Upper lobe of right lung (tissue), 1 donor: ENCODE results near the gene KLF3. TPM values are rescaled to one million over a fixed set of nuclear protein-coding genes. Genes with fewer than 3 reads are reported as not detected.

Experiments
- ATAC-seq: fragments of 200-7000 bp; cut with Tn5 transposase; one replicate; pipeline ENCODE4 v1.9.1; 2020; ENCODE audit warnings: mild to moderate bottlenecking, moderate library complexity
- DNase-seq: peaks from one replicate; pipeline ENCODE4 v3.0.0-alpha.2; 2020
- H3K27ac ChIP-seq: fragments of 200-600 bp; one replicate; pipeline ENCODE4 v1.8.0; 2022
- H3K27me3 ChIP-seq: fragments of 200-600 bp; one replicate; pipeline ENCODE4 v1.8.0; 2022; ENCODE audit warnings: mild to moderate bottlenecking
- H3K36me3 ChIP-seq: fragments of 200-600 bp; one replicate; pipeline ENCODE4 v1.8.0; 2022
- H3K4me1 ChIP-seq: fragments of 200-600 bp; one replicate; pipeline ENCODE4 v1.8.0; 2022
- H3K4me3 ChIP-seq: fragments of 200-600 bp; one replicate; pipeline ENCODE4 v1.8.0; 2022; ENCODE audit warnings: mild to moderate bottlenecking
- H3K9me3 ChIP-seq: fragments of 200-600 bp; one replicate; pipeline ENCODE4 v1.8.0; 2022
- intact Hi-C: fragments of 100-400 bp; cut with DNase I; formaldehyde crosslinking; loops from one replicate; pipeline ENCODE4 v1.11.0; 2022
- total RNA-seq: library from RNA; stranded (reverse); fragmentation: NEBNext Ultra II Directional; extraction: Animal tissue kit (Norgen Biotek cat#: 25700); gene quantifications from one replicate; pipeline ENCODE4 v1.2.1, GENCODE V29; 2021
- TF ChIP-seq, protein P1 (sequence below): fragments of 200-600 bp; IDR thresholded peaks from one replicate; pipeline ENCODE4 v1.8.0; 2022; ENCODE audit warnings: antibody characterized with exemption
- donor health status: DM: no; HTN: yes; CAD: no; lungs with severe emphysema.

The KLF3 gene
- total RNA-seq, 1 donor from 2014 or later: 70.6 TPM

DNA sequence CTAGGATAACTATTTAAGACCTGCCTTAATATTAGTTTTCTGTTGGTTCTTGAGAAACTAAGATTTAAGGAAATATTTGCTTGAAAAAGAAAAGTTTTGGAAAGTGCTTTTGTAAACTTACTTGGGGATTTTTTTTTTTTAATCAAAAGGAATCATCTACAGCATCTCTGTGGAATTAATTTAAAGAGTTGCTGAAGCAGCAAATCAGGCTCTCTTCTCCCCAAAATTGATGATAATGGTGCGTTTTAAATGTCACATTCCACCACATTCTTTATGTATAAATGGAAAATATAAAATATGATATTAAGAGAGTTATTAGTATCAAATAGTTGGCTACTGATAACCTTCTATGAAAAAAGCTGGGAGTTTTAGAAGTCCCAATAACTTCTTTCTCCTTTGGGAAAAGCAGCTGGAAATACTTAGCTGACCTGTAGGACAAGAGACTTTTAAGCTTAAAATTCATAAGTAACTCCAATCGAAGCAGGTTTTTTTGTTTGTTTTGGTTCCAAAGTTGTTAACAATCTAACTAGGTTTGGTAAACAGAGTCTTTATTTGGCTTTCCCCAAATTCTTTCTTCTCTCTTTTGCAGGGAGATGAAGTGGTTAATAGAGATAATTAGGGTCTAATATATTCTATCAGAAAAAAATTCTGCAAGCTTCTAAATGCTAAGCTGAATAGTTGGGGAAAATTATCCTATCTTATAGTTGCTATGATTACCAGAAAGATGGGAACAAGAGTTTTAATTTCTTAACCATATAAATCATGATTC is 4.4 kb downstream of the KLF3 start:
- intact Hi-C loops: no loop called here
- Histone ChIP-seq H3K27ac (peak overlapping the region; percentile 98), H3K4me3 (peak overlapping the region; percentile 92), H3K4me1 (peaks cover 66% of the 10 kb centered on the region), H3K27me3 (no peaks in the 10 kb centered on the region), H3K9me3 (no peaks in the 10 kb centered on the region), H3K36me3 (no peaks in the 10 kb centered on the region)
- DNase-seq (no peak), ATAC-seq (no peak)
- TF ChIP-seq, protein P1, sequence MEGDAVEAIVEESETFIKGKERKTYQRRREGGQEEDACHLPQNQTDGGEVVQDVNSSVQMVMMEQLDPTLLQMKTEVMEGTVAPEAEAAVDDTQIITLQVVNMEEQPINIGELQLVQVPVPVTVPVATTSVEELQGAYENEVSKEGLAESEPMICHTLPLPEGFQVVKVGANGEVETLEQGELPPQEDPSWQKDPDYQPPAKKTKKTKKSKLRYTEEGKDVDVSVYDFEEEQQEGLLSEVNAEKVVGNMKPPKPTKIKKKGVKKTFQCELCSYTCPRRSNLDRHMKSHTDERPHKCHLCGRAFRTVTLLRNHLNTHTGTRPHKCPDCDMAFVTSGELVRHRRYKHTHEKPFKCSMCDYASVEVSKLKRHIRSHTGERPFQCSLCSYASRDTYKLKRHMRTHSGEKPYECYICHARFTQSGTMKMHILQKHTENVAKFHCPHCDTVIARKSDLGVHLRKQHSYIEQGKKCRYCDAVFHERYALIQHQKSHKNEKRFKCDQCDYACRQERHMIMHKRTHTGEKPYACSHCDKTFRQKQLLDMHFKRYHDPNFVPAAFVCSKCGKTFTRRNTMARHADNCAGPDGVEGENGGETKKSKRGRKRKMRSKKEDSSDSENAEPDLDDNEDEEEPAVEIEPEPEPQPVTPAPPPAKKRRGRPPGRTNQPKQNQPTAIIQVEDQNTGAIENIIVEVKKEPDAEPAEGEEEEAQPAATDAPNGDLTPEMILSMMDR: no peak

DNA sequence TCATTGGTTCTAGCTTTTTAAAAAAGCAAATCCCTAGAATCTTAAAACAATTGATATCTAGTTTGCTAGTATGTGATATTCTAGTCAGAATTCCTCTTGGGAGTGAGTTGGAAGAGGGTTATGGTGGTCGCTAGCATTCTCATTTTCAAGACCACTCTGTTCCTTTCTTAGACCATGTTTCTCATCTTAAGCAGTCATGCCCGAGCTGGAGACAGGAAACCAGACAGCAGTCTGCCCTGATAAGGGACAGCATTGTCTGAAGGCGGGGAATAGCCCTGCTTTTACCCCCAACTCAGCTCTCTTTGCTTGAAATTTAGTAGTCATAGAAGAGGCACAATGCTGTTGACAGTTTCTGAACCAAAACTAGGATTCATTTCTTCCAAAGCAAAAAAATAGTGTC is 5.2 kb downstream of the KLF3 start:
- H3K4me3 ChIP-seq: peak overlapping the region; percentile 5
- H3K4me1 ChIP-seq: peaks cover 74% of the 10 kb centered on the region
- TF ChIP-seq, protein P1: no peak
- peak overlapping the region; percentile 98 for H3K27ac ChIP-seq
- no peak for ATAC-seq
- intact Hi-C loops: no loop called here
- no peaks in the 10 kb centered on the region for H3K27me3 ChIP-seq
- DNase-seq: no peak
- H3K36me3 ChIP-seq: no peaks in the 10 kb centered on the region
- no peaks in the 10 kb centered on the region for H3K9me3 ChIP-seq

DNA sequence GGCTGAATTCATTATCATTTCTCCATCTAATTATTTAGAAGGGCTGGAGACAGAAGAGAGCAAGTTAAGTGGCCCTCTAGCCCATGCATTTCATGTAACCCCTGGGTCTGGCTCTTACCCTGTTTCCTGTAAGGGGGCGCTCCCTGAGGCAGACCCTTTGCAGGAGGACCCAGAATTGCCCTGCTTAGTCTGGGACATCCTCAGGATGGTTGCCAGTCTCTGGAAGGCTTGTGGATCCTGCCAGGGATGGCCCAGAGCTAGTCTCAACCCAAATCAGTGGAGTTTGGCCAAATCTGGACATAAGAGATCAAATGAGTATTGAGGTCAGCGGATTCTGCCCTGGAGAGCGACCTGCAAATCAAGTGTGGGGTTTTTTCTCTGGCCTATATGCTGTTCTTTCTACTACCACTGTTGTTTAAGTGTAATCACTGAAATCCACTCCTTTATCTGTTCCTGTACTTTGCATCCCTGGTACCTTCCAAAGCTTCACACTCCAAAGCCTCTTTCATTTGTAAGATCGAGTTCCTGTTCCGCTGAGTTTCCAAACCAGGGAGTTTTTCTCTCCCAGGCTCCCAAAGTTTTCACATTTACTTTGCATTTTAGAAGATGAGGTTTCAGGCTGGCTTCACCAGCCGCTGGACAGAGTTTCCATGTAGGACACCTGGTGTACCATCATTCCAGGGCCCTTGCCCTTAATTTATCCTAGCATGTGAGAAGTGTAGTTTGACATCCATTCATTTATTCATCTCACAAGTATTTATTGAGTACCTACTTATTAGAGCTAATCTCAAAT is 6.3 kb downstream of the KLF3 start:
- ATAC-seq: no peak
- intact Hi-C loops: no loop called here
- H3K4me3 ChIP-seq: peak overlapping the region; percentile 5

DNA sequence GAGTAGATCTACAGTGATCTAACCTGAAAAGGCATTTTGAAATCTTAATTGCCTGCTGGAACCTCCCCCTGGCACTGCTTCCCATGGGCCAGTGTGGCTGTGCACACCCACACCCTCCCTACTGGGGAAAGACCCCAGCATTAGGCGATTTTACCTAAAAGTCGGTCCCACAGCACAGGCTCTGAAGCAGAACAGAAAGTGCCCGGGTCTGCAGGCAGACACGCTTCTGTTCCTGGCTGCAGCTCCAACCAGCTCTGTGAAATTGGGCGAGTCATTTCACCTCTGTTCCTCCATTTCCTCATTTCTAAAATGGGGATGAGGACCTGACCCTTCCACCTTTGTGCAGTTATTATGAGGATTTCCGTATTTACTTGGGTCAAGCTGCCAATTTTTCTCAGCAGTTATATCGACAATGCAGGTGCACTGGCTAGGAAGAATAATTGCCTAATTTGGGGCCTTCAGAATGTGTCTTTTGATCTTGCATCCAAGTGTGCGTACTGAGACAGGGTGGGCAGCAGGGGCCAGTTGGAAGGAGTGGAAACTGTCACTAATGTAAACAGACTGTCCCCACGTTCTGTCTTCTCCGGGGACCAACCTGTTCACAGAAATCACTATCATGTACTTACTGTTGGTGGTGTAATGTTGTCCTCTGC is 7.1 kb downstream of the KLF3 start:
- intact Hi-C loops: no loop called here
- H3K4me3 ChIP-seq: peak overlapping the region; percentile 5
- no peaks in the 10 kb centered on the region for H3K36me3 ChIP-seq
- TF ChIP-seq, protein P1: no peak
- no peaks in the 10 kb centered on the region for H3K9me3 ChIP-seq
- peak overlapping the region; percentile 85 for H3K27ac ChIP-seq
- no peaks in the 10 kb centered on the region for H3K27me3 ChIP-seq
- H3K4me1 ChIP-seq: peaks cover 92% of the 10 kb centered on the region
- ATAC-seq (peak; percentile 23), DNase-seq (no peak)

More for the DNA sequence above, 6.3 kb downstream of the KLF3 start:
- Histone ChIP-seq H3K36me3 (no peaks in the 10 kb centered on the region), H3K9me3 (no peaks in the 10 kb centered on the region), H3K4me1 (peaks cover 85% of the 10 kb centered on the region), H3K27ac (peak overlapping the region; percentile 85), H3K27me3 (no peaks in the 10 kb centered on the region)
- DNase-seq: no peak
- TF ChIP-seq, protein P1: no peak

DNA sequence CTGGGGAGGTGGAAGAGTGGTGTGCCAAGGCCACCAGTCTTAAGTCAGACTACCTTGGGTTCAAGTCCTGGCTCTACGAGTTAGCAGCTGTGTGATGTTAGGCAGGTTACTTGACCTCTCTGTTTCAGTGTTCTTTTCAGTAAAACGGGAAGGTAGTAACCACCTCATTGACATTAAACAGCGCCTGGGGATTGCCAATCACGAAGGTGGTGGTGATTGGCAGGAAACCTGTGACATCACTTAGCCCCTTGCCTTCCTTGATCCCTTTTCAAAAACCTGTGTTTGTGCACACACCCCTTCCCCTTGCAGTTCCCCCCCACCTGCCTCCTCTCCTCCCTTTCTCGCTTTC is 7.6 kb downstream of the KLF3 start:
- Histone ChIP-seq H3K36me3 (no peaks in the 10 kb centered on the region), H3K4me3 (peak overlapping the region; percentile 5), H3K9me3 (no peaks in the 10 kb centered on the region), H3K4me1 (peaks cover 96% of the 10 kb centered on the region), H3K27me3 (no peaks in the 10 kb centered on the region), H3K27ac (peak overlapping the region; percentile 85)
- TF ChIP-seq, protein P1: no peak
- DNase-seq (no peak), ATAC-seq (no peak)
- intact Hi-C loops: no loop called here
